SH-SY5Y (cell line): ENCODE data around the gene CDC7.

Experiments
- GATA2 ChIP-seq: IDR thresholded peaks from 2 replicates; pipeline ENCODE4 v1.6.1; 2011; ENCODE audit warnings: mild to moderate bottlenecking, low read depth, low read length
- GATA3 ChIP-seq: IDR thresholded peaks from 2 replicates; pipeline ENCODE4 v1.6.1; 2011; ENCODE audit warnings: low read depth, mild to moderate bottlenecking, low read length, moderate library complexity

CDC7 gene

DNA sequence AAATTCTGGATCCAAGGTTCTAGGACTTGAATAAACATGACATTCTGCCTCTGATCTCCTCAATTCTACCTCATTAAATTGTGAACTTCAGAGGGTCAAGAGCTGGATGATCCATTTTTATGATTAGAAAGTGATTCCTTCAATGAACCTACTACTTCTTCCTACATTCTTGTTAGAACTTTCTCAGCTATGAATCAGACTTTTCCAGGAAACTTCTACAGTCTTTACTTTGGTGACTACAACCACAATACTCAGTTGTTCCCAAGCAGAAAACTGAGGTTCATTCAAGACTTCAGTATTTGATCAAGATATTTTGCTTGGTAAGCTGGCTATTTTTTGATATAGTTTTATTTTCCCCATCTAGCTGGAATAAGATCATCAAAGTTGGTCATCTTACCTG lies 51.4 kb downstream of the CDC7 start:
- TF ChIP-seq GATA2 (no peak), GATA3 (no peak)

DNA sequence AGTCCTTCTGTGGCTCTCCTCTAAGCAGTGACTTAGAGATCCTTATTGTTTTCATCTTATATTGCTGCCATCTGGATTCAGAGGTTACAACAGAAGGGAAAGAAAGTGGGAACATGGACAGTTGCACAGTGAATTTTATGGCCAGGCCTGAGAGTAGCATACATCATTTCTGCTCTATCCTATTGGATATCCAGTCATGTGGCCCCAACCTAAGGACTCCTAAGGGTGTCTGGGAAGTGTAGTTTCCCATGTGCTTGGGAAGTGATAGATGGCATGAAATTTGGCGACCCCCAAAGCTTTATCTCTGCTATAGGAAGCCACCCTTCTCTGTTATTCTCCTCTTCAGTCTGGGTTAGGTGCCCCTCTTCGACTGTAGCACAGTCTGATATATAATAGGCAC lies 51.9 kb downstream of the CDC7 start:
- TF ChIP-seq GATA2, result no peak

DNA sequence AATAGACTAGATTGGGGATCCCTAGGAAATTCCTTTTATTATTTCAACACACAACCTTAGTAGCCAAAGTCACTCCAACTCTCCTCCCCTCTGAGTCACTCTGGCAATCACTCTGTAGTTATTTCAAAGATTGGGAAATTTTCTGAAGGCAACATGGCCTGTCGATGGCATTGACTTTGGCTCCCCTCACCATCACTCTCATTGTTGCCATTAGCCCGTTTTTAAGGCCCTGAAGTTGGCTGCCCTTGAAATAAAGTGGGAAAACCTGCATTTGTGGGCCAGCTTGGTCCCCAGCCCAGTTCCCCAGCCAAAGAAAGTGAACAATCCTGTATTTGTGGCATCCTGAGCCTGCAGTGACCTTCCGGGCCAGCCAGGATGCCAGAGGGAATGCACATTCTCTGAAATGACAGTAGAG lies 52.5 kb downstream of the CDC7 start:
- TF ChIP-seq GATA2, result no peak
- TF ChIP-seq GATA3, result no peak

DNA sequence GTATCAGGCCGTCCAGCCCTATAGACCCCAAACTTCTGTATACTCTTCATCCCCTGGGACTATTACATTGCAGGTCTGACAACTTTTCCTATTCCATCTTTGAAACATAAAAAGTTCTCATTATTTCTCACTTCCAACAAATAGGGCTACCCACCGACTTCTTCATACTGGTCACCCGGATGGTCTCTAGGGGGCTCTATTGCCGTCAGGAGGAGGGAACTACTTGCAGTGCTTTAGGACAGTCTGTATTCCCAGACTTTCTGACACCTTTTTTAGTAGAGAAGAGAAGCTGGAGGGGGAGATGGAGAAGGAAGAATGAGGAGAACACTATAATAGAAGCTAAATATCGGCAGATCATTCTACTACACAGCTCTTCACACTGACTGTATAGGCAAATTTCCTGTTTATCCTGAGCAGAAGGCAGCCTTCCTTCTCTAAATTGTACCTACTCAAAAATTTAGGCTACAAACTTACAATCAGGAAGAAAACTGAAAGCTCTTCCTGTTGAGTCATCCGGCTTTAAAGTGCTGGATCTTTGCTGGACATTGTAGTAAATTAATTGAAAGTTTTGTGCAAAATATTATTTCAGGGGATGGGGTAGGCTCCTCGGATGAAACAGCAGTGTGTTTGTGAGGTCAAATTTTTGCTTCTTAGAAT lies 54.6 kb downstream of the CDC7 start:
- no peak for TF ChIP-seq GATA2
- TF ChIP-seq GATA3, result no peak

DNA sequence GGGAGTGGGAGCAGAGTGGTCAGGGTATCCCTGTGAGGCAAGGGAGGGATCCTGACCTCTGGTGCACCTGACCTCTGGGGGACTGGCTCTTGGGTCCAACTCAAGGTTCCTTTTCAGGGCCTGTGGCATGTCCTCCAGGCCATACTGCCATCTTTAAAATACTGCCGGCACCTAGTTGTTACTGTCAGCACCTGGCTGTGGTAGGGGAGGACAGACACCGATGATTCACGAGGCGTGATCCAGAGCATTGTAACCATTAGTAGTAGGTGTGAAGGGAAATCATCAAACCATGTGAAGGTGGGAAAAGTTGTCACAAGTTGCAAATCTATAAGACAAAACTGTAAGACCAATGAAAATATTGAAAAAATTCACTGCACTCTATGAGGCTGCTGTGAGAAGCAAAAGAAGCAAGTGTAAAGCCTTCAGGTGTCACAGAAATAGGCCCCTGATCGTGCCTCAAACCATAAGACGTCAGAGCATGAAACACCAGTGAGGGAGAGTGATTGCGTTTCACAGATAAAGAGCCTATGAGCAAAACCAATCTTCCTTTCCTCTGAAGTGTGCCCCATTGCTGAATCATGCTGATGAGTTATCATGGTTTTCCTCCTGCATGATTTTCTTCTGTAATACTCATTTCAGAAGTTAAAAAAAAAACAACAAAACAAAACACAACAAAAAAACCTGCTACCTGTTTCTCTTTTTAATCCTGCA lies 55.3 kb downstream of the CDC7 start:
- no peak for TF ChIP-seq GATA3
- TF ChIP-seq GATA2, result no peak

DNA sequence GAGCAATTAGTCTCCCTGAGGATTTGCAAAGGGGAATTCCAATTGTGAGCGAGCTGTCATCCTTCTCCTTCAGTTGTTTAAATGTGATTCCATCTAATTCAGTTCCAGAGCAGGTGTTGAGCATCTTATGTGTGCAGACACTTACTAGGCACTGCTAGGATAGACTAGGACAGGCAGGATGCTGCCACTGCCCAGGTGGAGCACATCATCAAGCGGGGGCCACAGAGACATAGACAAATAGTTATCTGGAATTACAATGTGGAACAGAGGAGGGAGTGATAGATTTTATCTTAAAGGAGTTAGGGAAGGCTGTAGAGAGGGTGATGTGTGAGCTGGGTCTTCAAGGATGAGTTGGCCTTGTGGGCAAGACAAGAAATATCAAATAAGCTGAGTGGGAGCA lies 55.9 kb downstream of the CDC7 start:
- TF ChIP-seq GATA3 (no peak), GATA2 (no peak)

DNA sequence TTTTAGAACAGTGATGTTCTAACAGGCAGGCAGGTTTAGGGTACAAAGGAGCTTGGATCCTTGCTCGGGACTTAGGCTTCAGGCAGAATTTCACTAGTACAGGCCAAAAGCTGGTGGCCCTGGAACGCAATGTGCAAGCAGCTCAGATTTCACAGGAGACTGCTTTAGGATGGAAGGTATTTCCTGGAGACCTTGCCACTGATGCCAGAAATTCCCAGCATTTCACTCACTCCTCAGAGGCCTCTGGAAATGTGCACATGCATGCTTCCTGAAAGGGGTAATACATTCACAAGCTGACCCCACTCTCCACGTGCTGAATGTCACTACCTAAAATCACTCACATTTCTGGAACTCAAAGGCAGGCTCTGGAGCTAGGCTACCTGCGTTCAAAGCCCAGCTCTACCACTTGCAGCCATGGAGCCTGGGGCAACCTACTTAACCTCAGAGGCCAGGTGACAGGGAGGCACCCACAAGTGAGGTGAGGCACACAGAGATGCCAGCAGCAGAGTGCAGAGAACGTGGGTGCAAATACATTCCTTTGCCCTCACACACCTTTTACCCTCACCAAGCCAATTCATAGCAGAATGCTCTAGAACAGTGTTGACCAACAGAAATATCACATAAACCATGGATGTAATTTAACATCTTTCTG lies 56.5 kb downstream of the CDC7 start:
- no peak for TF ChIP-seq GATA3
- no peak for TF ChIP-seq GATA2

DNA sequence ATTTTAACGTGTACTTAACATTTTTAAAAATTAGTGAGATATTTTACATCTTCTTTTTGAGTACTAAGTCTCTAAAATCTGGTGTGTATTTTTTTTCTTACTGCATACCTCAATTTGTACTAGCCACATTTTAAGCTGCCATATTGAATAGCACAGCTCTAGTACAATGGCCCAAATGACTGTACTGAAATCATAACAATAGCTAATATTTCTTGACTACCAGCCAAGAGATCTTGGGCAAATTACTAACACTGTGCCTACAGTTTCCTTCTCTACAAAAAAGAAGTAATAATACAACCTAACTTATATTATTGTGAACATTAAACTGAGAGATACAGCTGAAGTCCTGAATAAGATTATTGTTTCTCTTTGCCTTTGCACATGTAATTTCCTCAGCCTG lies 57.2 kb downstream of the CDC7 start:
- TF ChIP-seq GATA2 (no peak), GATA3 (no peak)

DNA sequence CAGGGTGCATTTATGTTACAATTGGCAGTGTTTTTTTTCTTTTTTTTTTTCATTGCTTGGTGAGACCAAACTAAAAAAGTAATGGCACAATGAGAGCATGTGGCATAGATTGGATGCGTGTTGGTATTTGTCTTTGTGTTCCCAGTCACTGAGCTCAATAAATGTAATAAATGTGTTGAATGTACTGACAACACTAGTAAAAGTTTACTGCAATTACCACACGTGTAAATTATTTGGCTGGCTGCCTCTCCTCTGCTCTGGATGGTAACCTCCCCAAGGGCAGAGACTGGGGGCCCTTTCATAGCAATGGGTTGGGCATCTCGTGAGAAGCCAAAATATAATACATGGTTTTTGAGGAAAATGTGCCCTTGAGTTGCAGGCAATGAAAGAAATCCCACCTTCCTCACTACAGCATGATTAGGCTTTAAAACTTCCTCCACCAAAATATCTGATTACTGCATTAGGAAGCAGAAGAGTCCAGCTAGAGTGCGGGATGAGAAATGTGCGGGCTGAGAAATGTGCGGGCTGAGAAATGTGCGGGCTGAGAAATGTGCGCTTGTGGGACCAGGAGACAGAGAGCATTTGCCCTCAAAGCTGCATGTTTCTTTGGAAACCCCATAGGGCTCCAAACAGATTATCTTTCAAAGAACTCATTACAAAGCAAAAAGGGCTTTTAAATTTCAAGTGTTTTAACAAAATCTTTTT lies 58.5 kb downstream of the CDC7 start:
- TF ChIP-seq GATA3 (no peak), GATA2 (no peak)

DNA sequence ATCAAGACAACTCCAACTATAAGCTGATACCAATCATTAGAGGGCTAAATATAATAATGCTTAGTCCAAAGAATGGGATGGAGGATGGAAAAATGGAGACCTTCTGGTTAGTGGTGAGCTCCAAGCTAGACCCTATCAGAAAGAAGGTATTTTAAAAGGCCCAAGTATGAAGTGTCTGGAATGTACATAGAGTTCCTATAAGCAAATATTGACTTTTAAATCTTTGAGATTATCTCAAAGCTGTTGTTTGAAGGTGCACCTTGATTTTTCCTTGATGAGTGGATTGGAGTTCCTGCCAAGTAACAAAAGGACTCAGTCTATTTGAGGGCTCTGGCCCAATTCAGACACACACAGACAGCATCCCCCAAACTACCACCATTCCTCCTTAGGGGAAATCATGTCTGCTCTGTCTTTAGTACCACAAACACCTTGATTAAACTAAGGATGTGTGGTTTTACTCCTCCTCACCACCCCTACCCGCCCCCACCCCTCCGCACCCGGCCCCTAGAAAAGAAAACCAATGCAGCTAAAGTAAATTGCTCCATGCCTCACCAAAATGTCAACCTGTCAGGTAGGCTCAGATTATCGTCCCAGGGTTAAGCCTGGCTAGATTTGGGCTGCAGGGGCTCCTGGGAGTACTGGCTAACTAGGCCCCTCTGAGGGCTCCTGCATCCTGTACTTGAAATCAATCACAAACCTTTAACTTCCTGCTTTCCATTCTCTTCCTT lies 59.4 kb downstream of the CDC7 start:
- TF ChIP-seq GATA2, result no peak
- no peak for TF ChIP-seq GATA3

DNA sequence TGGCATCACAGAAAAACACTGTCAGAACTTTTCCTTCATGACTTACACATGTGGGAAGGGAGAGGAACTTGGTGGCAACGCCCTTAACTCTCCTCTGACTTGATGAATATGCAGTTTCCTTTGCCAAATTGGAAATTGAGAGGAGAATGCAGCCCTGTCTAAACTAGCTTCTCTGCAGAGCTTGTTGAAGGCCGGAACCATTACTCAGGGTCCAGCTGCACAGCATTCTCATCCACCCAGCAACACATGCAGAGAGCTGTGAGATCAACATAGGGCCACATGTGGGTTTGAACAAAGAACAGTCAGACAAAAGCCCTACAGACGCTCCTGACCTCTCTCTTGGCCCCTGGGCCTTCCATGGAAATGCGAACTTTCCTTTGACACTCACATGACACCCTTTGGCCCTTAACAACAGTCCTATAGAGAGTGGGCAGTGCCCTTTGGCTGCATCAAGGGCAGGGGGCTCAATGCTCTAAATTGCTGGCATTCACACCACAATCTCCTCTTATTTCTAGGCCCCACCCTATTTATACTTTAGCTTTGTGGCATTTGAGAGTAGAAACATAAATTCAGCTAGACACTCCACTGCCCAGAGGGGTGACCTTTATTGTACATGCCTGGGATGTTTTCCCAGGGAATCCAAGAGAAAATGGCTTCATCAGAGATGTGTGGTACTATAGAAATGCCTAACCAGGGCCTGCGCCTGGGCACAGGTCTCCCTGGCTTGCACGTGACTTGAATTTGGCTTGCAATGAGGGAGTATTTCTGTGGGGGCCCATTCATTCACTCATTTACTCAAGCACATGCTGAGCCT lies 64.4 kb downstream of the CDC7 start:
- TF ChIP-seq GATA2 (no peak), GATA3 (no peak)

DNA sequence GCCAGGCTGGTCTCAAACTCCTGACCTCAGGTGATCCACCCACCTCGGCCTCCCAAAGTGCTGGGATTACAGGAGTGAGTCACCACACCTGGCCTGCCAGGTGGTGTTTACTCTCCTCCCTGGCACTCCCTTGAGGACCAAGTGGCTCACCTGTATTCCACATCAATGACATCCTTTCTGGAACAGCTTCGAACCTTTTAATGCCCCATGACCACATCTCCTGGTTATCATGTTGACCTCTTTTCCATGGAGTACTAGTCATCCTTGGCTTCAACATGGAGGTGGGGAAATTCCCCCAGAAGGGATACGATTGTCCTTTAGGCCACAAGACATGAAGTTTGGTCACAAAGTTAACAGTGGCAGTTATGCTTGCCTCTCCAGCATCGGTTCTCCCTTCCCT lies 66.9 kb downstream of the CDC7 start:
- TF ChIP-seq GATA2, result no peak
- no peak for TF ChIP-seq GATA3

DNA sequence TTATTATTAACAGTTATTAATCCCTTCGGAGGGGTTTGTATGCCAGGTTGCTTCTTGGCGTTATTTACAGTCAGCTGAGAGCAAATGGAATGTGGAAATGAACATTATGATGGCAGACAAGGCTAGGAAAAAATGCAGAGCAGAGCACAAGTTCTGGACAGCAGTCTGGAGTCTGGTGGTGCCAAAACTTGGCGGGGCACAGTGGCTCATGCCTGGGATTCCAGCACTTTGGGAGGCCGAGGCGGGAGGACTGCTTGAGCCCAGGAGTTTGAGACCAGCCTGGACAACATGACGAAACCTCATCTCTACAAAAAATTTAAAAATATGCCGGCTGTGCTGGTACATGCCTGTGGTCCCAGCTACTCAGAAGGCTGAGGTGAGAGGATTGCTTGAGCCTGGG lies 67.6 kb downstream of the CDC7 start:
- TF ChIP-seq GATA2 (no peak), GATA3 (no peak)
